ENCODE results near the gene CAPN9. TPM values are rescaled to one million over a fixed set of nuclear protein-coding genes. Genes with fewer than 3 reads are reported as not detected.
A peak's percentile ranks its signal among the peaks of the same experiment; 100 is the strongest.

CAPN9 gene
- total RNA-seq, 1 donor from 2014 or later, result 0.72 TPM

- DNase-seq (ENCODE audit: extremely low spot score, unreplicated experiment), result peak; percentile 27
- no peak overlapping the region for H3K4me3 Mint-ChIP-seq
- H3K9me3 Mint-ChIP-seq, result no peaks in the 10 kb centered on the region
- peaks cover 13% of the 10 kb centered on the region for H3K4me1 Mint-ChIP-seq (ENCODE audit: unreplicated experiment)
- TF ChIP-seq CTCF (conservative IDR thresholded peaks at IDR 0.05), result no peak
- H3K27ac Mint-ChIP-seq, result no peak overlapping the region
- no peaks in the 10 kb centered on the region for H3K36me3 Mint-ChIP-seq
- no peaks in the 10 kb centered on the region for H3K27me3 Mint-ChIP-seq
Measured at GRCh38 chr1:230800891-230801840, 54.0 kb downstream of the CAPN9 start.

GRCh38 chr1:230804396-230804795 is 57.2 kb downstream of the CAPN9 start:
- H3K27me3 Mint-ChIP-seq, result no peaks in the 10 kb centered on the region

GRCh38 chr1:230806552-230806951 is 59.4 kb downstream of the CAPN9 start:
- H3K4me1 Mint-ChIP-seq (ENCODE audit: unreplicated experiment), result no peaks in the 10 kb centered on the region
- no peaks in the 10 kb centered on the region for H3K27me3 Mint-ChIP-seq
- no peak overlapping the region for H3K27ac Mint-ChIP-seq
- peak; percentile 4 for DNase-seq (ENCODE audit: extremely low spot score, unreplicated experiment)
- peaks cover 5% of the 10 kb centered on the region for H3K9me3 Mint-ChIP-seq
- H3K36me3 Mint-ChIP-seq, result no peaks in the 10 kb centered on the region
- no peak for TF ChIP-seq CTCF (conservative IDR thresholded peaks at IDR 0.05)
- no peak overlapping the region for H3K4me3 Mint-ChIP-seq

More at GRCh38 chr1:230804396-230804795, 57.2 kb downstream of the CAPN9 start:
- H3K36me3 Mint-ChIP-seq, result no peaks in the 10 kb centered on the region
- H3K27ac Mint-ChIP-seq, result no peak overlapping the region
- no peak for TF ChIP-seq CTCF (conservative IDR thresholded peaks at IDR 0.05)
- H3K4me1 Mint-ChIP-seq (ENCODE audit: unreplicated experiment), result no peaks in the 10 kb centered on the region
- peaks cover 5% of the 10 kb centered on the region for H3K9me3 Mint-ChIP-seq
- no peak overlapping the region for H3K4me3 Mint-ChIP-seq
- DNase-seq (ENCODE audit: extremely low spot score, unreplicated experiment), result no peak

- H3K9me3 Mint-ChIP-seq, result peaks cover 5% of the 10 kb centered on the region
- DNase-seq (ENCODE audit: extremely low spot score, unreplicated experiment), result peak; percentile 37
- H3K36me3 Mint-ChIP-seq, result no peaks in the 10 kb centered on the region
- H3K27me3 Mint-ChIP-seq, result no peaks in the 10 kb centered on the region
- H3K27ac Mint-ChIP-seq, result no peak overlapping the region
- H3K4me1 Mint-ChIP-seq (ENCODE audit: unreplicated experiment), result no peaks in the 10 kb centered on the region
- H3K4me3 Mint-ChIP-seq, result no peak overlapping the region
- TF ChIP-seq CTCF (conservative IDR thresholded peaks at IDR 0.05), result no peak
Measured at GRCh38 chr1:230807029-230807428, 59.8 kb downstream of the CAPN9 start.

- H3K36me3 Mint-ChIP-seq, result peaks cover 4% of the 10 kb centered on the region
- no peaks in the 10 kb centered on the region for H3K4me1 Mint-ChIP-seq (ENCODE audit: unreplicated experiment)
- no peak for TF ChIP-seq CTCF (conservative IDR thresholded peaks at IDR 0.05)
- no peak overlapping the region for H3K27ac Mint-ChIP-seq
- no peak overlapping the region for H3K4me3 Mint-ChIP-seq
- peak; percentile 31 for DNase-seq (ENCODE audit: extremely low spot score, unreplicated experiment)
- no peaks in the 10 kb centered on the region for H3K27me3 Mint-ChIP-seq
- peaks cover 9% of the 10 kb centered on the region for H3K9me3 Mint-ChIP-seq
Measured at GRCh38 chr1:230807561-230808280, 60.5 kb downstream of the CAPN9 start.
